Posterior cingulate gyrus (tissue), 11 donors: Measurements from ENCODE around the gene PTH2.

Experiments
- DNase-seq, 10 donors: peaks; one replicate each; pipeline versions ENCODE4 v3.0.0 to v3.0.0-alpha.2; 2020 to 2021; ENCODE audit warnings: mixed read lengths in 3 of 10
- intact Hi-C: fragments of 100-400 bp; cut with DNase I; formaldehyde crosslinking; loops from one replicate; pipeline ENCODE4 v1.15.1; 2023

The PTH2 gene

GRCh38 chr19:49417088-49417487, 6.2 kb downstream of the PTH2 start:
- no peak for DNase-seq
- intact Hi-C loops, result no loop called here

DNA sequence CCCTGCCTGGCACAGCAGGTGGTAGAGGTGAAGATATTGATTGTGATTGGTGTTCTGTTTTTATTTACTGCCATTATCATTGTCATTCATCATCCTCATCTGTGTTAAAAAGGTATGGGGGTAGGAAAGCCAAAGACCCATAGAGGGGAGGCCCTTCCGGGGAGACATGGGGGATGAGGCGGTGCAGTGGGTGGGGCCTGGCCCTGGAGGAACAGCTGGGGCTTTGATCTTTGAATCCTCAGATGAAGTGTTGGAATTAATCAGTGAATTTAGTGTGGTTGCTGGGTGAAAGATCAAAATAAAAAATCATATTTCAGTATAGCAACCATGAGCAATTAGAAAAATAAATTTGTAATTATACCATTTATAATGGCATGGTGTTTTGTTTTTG, 7.4 kb downstream of the PTH2 start:
- intact Hi-C loops, result no loop called here
- DNase-seq, result no peak

- no peak for DNase-seq
- intact Hi-C loops, result no loop called here
Observed at GRCh38 chr19:49415102-49415809, 8.0 kb downstream of the PTH2 start.

DNA sequence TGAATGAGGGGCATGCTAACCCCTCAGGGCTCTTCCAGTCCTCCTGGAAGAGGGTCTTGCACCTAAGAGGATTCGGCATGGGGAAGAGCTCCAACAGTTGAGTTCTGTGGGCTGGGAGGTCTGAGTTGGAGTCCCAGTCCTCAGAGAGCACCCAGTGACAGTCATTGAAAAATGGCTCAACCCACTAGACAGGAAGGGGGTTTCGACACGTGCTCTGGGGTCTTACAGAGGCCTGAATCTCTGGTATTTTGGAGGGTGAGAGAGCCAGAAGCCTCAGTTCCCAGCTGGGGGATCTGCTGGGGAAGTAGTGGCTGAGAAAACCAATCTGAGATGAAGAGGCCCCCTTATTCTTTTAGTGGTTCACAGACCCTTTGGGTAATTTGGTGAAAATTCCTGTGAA, 9.0 kb downstream of the PTH2 start:
- DNase-seq, result no peak
- intact Hi-C loops, result no loop called here

DNA sequence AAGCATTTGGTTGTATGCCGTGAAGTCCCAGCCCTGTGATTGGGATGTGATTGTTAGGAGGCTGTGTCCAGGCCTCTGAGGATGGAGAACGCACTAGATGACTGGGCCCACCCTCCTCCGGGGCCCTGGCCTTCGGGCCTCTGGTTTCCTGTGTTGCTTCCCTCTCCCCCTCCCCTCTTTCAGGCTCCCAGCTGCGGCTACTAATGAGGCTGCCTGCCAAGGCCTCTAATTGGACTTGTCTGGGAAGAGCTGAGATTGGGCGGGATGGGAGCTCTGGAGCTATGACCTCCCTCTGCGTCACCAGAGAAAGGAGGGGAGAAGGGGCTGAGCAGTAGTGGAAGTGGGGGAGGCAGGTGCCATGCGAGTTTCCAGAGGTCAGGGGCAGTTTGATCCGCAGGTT, 9.9 kb downstream of the PTH2 start:
- intact Hi-C loops, result no loop called here
- no peak for DNase-seq

GRCh38 chr19:49411681-49412326, 11.4 kb downstream of the PTH2 start:
- no peak for DNase-seq
- intact Hi-C loops, result no loop called here

- intact Hi-C loops, result no loop called here
- peak in 1 of 10 donors; percentile 24 for DNase-seq
Observed at GRCh38 chr19:49409441-49410029, 13.7 kb downstream of the PTH2 start.

DNA sequence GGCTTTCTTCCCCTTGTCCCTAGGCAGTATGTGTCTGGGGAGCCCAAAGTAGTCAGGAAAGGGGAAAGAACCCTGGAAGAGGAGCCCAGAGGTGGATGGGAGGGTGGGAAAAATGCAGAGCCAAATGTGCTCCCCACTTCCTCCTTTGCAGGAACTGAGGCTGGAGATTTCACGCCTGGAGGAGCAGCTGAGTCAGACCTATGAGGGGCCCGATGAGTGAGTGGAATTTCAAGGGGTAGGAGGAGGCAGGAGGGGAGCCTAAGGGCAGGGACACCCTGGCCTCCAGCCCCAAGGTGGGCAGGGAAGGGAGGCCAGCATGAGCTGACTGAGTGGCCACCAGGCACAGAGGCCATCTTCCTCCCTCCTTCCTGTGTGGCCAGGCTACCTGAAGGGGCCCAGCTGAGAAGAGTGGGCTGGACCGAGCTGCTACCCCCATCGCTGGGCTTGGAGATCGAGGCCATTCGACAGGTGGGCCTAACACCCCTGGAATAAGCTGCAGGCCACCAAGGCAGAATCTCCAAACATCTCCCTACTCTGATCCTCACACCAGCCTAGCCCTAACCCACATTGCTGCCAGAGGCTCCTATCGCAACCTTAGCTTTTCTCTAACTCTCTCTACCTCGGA, 14.3 kb downstream of the PTH2 start:
- intact Hi-C loops, result no loop called here

GRCh38 chr19:49407482-49408015, 15.7 kb downstream of the PTH2 start:
- DNase-seq, result peak in 1 of 10 donors; percentile 61
- intact Hi-C loops, result no loop called here

More for the DNA sequence above, 14.3 kb downstream of the PTH2 start:
- DNase-seq, result peak in 1 of 10 donors; percentile 40

DNA sequence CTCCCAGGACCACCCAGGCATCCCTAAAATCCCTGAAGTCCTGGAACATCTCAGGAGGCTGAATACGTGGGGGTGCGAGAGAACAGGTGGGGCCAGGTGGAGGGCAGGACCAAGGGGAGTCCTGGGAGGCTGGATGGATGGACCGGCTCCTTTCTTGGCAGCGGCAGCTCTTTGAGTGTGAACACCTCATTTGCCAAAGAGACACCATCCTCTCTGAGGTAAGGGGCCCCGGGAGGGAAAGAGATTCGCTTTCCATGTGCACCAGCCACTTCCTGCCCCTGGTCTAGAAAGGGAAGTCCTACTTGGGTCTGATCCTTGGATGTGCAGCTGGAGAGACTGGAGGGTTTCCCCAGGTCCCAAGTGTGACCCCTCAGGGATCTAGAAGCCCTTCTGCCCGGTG, 16.2 kb downstream of the PTH2 start:
- intact Hi-C loops, result no loop called here
- peak in 2 of 10 donors; percentile 17 to 38 for DNase-seq

GRCh38 chr19:49403404-49404187, 19.6 kb downstream of the PTH2 start:
- DNase-seq, result no peak
- intact Hi-C loops, result no loop called here

- DNase-seq, result peak in 1 of 10 donors; percentile 34
- intact Hi-C loops, result no loop called here
Observed at GRCh38 chr19:49400029-49400428, 23.2 kb downstream of the PTH2 start.

GRCh38 chr19:49398931-49399330, 24.3 kb downstream of the PTH2 start:
- DNase-seq, result peak in 1 of 10 donors; percentile 12
- intact Hi-C loops, result no loop called here

DNA sequence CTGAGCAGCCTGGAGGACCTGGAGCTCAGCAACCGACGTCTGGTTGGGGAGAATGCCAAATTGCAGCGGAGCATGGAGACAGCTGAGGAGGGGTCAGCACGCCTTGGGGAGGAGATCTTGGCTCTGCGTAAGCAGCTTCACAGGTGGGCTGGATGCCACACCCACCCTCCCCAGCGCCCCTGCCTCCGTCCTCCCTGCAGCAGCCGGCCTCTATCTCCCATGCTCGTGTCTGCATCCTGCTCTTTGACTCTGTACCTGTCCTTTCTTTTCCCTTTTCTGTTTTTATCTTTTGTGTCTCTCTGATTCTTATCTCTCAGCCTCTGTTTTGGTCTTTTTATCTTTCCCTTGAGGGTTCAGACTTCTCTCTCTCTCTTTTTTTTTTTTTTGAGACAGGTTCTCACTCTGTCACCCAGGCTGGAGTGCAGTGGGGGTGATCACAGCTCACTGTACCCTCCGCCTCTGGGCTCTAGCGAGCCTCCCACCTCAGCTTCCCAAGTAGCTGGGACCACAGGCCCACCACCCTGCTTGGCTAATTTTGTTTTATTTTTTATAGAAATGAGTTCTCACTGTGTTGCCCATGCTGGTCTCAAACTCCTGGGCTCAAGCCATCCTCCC, 25.1 kb downstream of the PTH2 start:
- peak in 1 of 10 donors; percentile 47 for DNase-seq
- intact Hi-C loops, result no loop called here

GRCh38 chr19:49396738-49397505, 26.3 kb downstream of the PTH2 start:
- DNase-seq, result peak in 1 of 10 donors; percentile 57
- intact Hi-C loops, result no loop called here

- intact Hi-C loops, result no loop called here
Observed at GRCh38 chr19:49395581-49396407, 27.4 kb downstream of the PTH2 start.

GRCh38 chr19:49393881-49394280, 29.4 kb downstream of the PTH2 start:
- intact Hi-C loops, result no loop called here
- peak in 2 of 10 donors; percentile 15 to 22 for DNase-seq

More at GRCh38 chr19:49395581-49396407, 27.4 kb downstream of the PTH2 start:
- DNase-seq, result peak in 2 of 10 donors; percentile 17 to 62
